WI38 (cell line): ENCODE data around the gene LRRC66.

Experiments
- H3K4me3 ChIP-seq: 2 replicates; pipeline ENCODE4 v1.5.1; 2011; ENCODE audit warnings: low read depth, mild to moderate bottlenecking, control low read depth, low read length
- CTCF ChIP-seq: IDR thresholded peaks from 2 replicates; pipeline ENCODE4 v1.5.1; 2012; ENCODE audit warnings: low read depth, mild to moderate bottlenecking, control low read depth, low read length

LRRC66 gene

GRCh38 chr4:52019936-52020657 lies at the start of gene LRRC66:
TSS of gene LRRC66 (minus strand) at chr4:52020363. CDS start at chr4:52017613, 2,750 bp downstream.
- no peak for TF ChIP-seq CTCF
- no peak within 1 kb of the TSS for H3K4me3 ChIP-seq

GRCh38 chr4:52069571-52069970 lies 49.4 kb upstream of the LRRC66 start:
- H3K4me3 ChIP-seq, result no peak overlapping the region
- TF ChIP-seq CTCF, result no peak

- no peak overlapping the region for H3K4me3 ChIP-seq
- no peak for TF ChIP-seq CTCF
These were observed 39.2 kb upstream of the LRRC66 start for GRCh38 chr4:52059372-52059771.

- TF ChIP-seq CTCF, result no peak
- H3K4me3 ChIP-seq, result no peak overlapping the region
These were observed 38.1 kb upstream of the LRRC66 start for GRCh38 chr4:52058275-52058674.

GRCh38 chr4:52057196-52057595 lies 37.0 kb upstream of the LRRC66 start:
- no peak for TF ChIP-seq CTCF
- H3K4me3 ChIP-seq, result no peak overlapping the region

- no peak overlapping the region for H3K4me3 ChIP-seq
- TF ChIP-seq CTCF, result no peak
These were observed 34.1 kb upstream of the LRRC66 start for GRCh38 chr4:52054254-52054653.

GRCh38 chr4:52052475-52052780 lies 32.3 kb upstream of the LRRC66 start:
- no peak for TF ChIP-seq CTCF
- peak overlapping the region; percentile 62 for H3K4me3 ChIP-seq
